Right lobe of liver (tissue), 4 donors: ENCODE results near the gene DUSP22.

Source experiments
- CTCF ChIP-seq, 4 donors: fragments of 200-600 bp in 3 of 4; fragments of 450-650 bp in 1 of 4; IDR thresholded peaks; one replicate each; pipeline versions ENCODE4 v1.5.1 to v1.8.0; 2016 to 2022; ENCODE audit warnings: antibody characterized with exemption in 4 of 4, mild to moderate bottlenecking in 2 of 4
- POLR2A ChIP-seq: fragments of 450-650 bp; IDR thresholded peaks from one replicate; pipeline ENCODE4 v1.6.1; 2017; ENCODE audit warnings: antibody characterized with exemption, mild to moderate bottlenecking
- donor health status: DM: no; HTN: no; CAD: no.
- donor health status: DM: no; HTN: no; CAD: no.
- donor health status: DM: no; HTN: yes; CAD: no.

GRCh38 chr6:329888-330691 is 37.8 kb downstream of the DUSP22 start:
- TF ChIP-seq CTCF (IDR thresholded peaks at IDR 0.05) (no peak), POLR2A (no peak)
